Small intestine (tissue), 7 donors: Measurements from ENCODE around the gene PPARA. TPM values are rescaled to one million over a fixed set of nuclear protein-coding genes. Genes with fewer than 3 reads are reported as not detected.
"Not testable (repeated sequence)": the region's sequence is repeated elsewhere in the genome, so short reads cannot be mapped to it uniquely, and the experiment has no call there.

Experiments
- DNase-seq, 2 donors: peaks; one replicate each; pipeline versions ENCODE4 v3.0.0 to v3.0.0-alpha.2; 2013
- FAIRE-seq: peaks from 2 replicates; lab custom pipeline; 2012; peaks lifted over from hg19 to GRCh38; lab: Jason Lieb, UNC
- H3K27ac ChIP-seq, 3 donors: one replicate each; pipeline ENCODE4 v1.5.1; 2013; ENCODE audit warnings: low read length in 2 of 3, mild to moderate bottlenecking in 2 of 3, control low read depth in 1 of 3, inconsistent platforms in 1 of 3, low read depth in 1 of 3, moderate library complexity in 1 of 3
- H3K27me3 ChIP-seq, 3 donors: one replicate each; pipeline ENCODE4 v1.6.1; 2013; ENCODE audit warnings: low read length in 3 of 3, inconsistent platforms in 1 of 3; ENCODE audit not compliant: control insufficient read depth in 3 of 3, insufficient read depth in 3 of 3
- H3K36me3 ChIP-seq, 3 donors: one replicate each; pipeline ENCODE4 v1.6.1; 2013; ENCODE audit warnings: low read length in 3 of 3, inconsistent platforms in 1 of 3, low read depth in 1 of 3, mild to moderate bottlenecking in 1 of 3, moderate library complexity in 1 of 3; ENCODE audit not compliant: control insufficient read depth in 3 of 3, insufficient read depth in 2 of 3
- H3K4me1 ChIP-seq, 3 donors: one replicate each; pipeline ENCODE4 v1.6.1; 2013; ENCODE audit warnings: low read length in 2 of 3, inconsistent platforms in 1 of 3, low read depth in 1 of 3, mild to moderate bottlenecking in 1 of 3, moderate library complexity in 1 of 3; ENCODE audit not compliant: control insufficient read depth in 3 of 3, insufficient read depth in 2 of 3
- H3K4me3 ChIP-seq, 3 donors: one replicate each; pipeline ENCODE4 v1.5.1; 2013; ENCODE audit warnings: low read length in 3 of 3, control low read depth in 1 of 3, inconsistent platforms in 1 of 3, low read depth in 1 of 3, mild to moderate bottlenecking in 1 of 3, moderate library complexity in 1 of 3
- H3K9me3 ChIP-seq, 2 donors: one replicate each; pipeline ENCODE4 v1.6.1; 2013; ENCODE audit warnings: low read depth in 1 of 2, low read length in 1 of 2; ENCODE audit not compliant: control insufficient read depth in 2 of 2, insufficient read depth in 1 of 2
- WGBS, 3 donors: extraction: QIAGEN DNeasy Blood & Tissue Kit; methylation state at CpG; one replicate each; pipeline ENCODE4 v1.1.7; 2013; 5-methylcytosine and 5-hydroxymethylcytosine counted together
- polyA plus RNA-seq, 4 donors: library from polyadenylated mRNA; stranded (reverse) in 3 of 4; unstranded in 1 of 4; fragments of 200-250 nt in 3 of 4; fragments of 120-200 nt in 1 of 4; gene quantifications; one replicate each; pipeline versions ENCODE4 v1.2.1 to v1.2.3, GENCODE V29; 2013
- donor health status: healthy with polysubstance abuse.
- donor health status: control.
- donor health status: control.
- donor health status: Bipolar disorder and iron deficiency.
- donor health status: healthy.

The PPARA gene
- polyA plus RNA-seq, 4 donors: 19.9 to 53.6 (median 23.0) TPM

DNA sequence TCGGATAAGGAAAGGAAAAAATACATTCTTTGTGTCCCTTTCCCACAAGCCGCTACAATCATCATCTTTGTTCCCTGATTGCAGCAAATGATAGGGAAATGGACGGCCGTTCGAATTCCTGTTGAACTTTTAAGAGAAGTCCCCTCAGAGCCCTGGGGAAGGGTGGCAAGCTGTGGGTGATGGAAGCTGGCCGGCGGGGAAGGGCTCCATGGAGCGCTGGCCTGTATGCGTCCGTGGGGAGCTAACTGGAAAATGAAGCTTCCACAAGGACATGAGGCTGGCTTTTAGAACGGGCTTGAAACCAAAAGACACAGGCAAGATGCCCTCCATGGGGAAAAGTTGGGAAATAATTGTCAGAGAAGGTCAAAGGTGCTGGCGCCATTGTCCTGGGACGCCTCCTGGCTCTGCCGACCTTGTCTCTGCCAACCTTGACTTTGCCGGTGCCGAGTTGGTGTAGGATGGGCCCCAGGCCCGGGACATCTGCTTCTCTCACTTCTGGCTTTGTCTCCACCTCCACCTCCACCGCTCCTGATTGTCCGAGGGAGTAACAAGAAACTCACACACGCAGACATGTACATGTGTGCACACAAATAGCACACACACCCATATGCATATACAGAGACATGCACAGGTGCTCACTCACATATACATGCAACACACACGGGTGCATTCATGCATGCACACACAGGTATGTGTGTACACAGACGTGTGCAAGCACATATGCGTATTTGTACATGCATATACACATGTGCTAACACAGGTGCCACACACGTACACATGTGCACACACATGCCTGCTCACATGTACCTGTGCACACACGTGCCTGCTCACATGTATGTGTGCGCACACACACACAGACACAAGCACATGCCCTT is 14.5 kb upstream of the PPARA start:
- no peak for DNase-seq
- 82 to 86% (median 83%) methylated on average over 26 of the region's 26 CpGs for WGBS, 3 donors
- FAIRE-seq: no peak
- no peak overlapping the region for H3K4me3 ChIP-seq
- H3K27ac ChIP-seq: no peak overlapping the region
- no peaks in the 10 kb centered on the region for H3K9me3 ChIP-seq
- H3K27me3 ChIP-seq: no peaks in the 10 kb centered on the region
- no peaks in the 10 kb centered on the region for H3K4me1 ChIP-seq
- no peaks in the 10 kb centered on the region for H3K36me3 ChIP-seq

DNA sequence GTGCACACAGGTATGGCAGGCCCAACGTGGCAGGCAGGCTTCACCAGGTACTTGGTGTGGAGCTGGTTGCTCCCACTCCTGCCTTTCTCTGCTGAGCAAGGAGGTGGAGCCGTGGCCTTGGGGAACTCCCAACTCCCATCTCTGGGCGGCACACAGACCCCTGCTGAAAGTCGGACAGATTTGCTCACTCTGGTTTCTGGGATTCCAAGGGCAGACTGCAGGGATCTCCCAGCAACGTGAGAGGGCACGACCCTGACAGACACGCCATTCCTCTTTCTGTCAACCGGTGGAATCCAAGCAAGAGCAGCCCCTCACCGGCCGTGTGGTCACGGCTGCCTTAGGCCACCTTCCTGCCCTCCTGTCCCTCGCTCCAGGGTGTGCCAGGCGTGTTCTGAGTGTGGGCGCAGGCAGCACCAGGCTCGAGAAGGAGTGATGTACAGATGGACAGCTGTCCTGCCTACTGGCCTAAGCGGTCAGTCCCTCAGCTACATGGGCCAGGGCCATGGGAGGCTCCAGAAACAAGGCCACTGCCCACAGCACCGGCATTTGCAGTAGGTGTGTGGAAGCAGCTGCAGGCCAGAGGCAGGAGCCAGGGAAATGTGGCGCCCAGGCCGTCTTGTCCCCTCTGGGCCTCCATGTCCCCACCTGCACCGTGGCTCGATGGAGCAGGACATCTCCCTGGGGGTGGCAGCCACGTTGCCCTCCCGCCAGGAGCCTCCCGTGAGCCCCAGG is 13.7 kb upstream of the PPARA start:
- FAIRE-seq: no peak
- no peak for DNase-seq
- no peaks in the 10 kb centered on the region for H3K36me3 ChIP-seq
- no peak overlapping the region for H3K4me3 ChIP-seq
- H3K9me3 ChIP-seq: peaks cover 0 to 6% of the 10 kb centered on the region in 2 donors
- no peak overlapping the region for H3K27ac ChIP-seq
- no peaks in the 10 kb centered on the region for H3K27me3 ChIP-seq
- 85 to 87% (median 86%) methylated on average over 24 of the region's 24 CpGs for WGBS, 3 donors
- no peaks in the 10 kb centered on the region for H3K4me1 ChIP-seq

DNA sequence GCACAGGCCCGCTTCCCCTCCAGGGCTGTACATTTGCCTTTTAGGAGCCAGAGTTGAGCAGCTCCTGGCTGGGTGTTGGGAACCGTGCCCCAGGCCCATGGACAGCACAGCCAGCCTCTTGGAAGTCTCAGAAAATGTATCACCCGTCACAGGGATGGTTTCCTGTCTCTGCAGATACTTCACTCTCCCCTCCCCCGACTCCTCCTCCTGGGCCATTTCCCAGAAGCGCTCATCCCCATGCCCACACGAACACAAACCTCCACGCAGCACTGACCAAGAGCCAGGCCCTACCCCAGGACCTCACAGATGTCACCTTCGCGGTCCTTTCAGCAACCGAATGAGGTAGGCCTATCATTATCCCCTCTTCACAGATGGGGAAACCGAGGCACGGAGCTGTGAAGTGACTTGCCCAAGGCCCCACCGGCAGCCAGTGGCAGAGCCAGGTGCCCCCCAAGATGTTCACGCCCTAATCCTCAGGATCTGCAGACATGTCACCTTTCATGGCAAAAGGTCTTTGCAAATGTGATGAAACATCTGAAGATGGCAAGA is 13.0 kb upstream of the PPARA start:
- H3K27ac ChIP-seq: no peak overlapping the region
- WGBS, 3 donors: 81 to 98% (median 86%) methylated on average over 11 to 14 of the region's 14 CpGs
- no peaks in the 10 kb centered on the region for H3K27me3 ChIP-seq
- no peak overlapping the region for H3K4me3 ChIP-seq
- peaks cover 0 to 6% of the 10 kb centered on the region in 2 donors for H3K9me3 ChIP-seq
- FAIRE-seq: no peak
- H3K4me1 ChIP-seq: no peaks in the 10 kb centered on the region
- DNase-seq: no peak
- no peaks in the 10 kb centered on the region for H3K36me3 ChIP-seq

DNA sequence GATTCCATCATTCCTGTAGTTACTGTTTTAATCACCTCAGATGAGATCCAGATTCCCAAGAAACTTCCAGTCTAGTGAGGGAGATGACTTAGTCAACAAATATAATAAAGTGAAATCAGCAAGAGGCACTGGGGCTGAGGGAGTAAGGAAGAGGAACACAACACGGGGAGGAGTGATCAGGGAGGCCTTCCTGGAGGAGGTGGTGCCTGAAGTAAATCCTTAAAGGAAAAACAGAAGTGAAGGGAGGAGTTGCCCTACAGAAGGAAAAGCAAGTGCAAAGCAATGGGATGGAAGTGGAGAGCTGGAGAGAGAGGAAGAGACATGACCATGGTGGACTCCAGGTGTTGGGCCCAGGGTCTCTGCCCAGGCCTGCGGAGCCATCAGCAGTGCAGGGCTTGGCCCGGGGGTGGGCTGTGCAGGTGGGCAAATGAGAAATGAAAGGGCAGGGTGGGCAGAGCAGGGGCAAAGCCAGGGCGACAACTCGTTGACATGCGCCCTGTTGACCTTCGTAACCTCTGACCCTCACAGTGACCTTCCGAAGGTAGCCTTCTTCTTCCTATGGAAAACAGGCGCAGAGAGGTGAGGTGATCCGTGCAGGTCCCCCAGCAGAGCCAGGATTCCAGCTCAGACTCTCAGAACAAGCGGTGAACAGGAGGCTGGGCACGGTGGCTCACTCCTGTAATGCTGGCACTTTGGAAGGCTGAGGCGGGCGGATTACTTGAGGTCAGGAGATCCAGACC is 12.1 kb upstream of the PPARA start:
- H3K27ac ChIP-seq: no peak overlapping the region

DNA sequence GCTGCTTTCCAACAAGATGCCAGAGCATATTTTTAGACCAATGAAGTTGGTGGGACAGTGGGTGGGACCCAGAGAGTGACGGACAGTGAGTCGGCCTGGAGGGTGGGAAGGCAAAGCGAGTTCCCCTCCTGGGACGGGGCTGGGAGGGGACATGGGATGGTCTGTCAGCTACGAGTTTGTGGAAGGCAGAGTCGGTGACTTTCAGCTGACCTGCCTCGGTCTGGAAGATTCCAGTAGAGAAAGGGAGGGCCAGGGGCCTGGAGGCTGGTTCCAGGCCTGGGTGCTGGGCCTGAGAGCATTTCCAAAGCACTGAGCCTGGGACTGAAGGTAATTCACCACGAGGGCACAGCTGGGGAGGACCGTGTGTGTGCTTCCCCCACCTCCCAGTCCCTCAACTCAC is 10.9 kb upstream of the PPARA start:
- not testable (repeated sequence) for H3K36me3 ChIP-seq, H3K9me3 ChIP-seq, DNase-seq, H3K4me3 ChIP-seq, FAIRE-seq, H3K4me1 ChIP-seq, H3K27ac ChIP-seq, H3K27me3 ChIP-seq
- 63 to 84% (median 83%) methylated on average over 9 of the region's 9 CpGs for WGBS, 3 donors

More for the DNA sequence above, 12.1 kb upstream of the PPARA start:
- Histone ChIP-seq H3K27me3 (no peaks in the 10 kb centered on the region), H3K4me1 (no peaks in the 10 kb centered on the region), H3K36me3 (no peaks in the 10 kb centered on the region), H3K4me3 (no peak overlapping the region), H3K9me3 (peaks cover 0 to 6% of the 10 kb centered on the region in 2 donors)
- FAIRE-seq (no peak), DNase-seq (no peak)
- 81 to 89% (median 89%) methylated on average over 13 to 14 of the region's 14 CpGs for WGBS, 3 donors

DNA sequence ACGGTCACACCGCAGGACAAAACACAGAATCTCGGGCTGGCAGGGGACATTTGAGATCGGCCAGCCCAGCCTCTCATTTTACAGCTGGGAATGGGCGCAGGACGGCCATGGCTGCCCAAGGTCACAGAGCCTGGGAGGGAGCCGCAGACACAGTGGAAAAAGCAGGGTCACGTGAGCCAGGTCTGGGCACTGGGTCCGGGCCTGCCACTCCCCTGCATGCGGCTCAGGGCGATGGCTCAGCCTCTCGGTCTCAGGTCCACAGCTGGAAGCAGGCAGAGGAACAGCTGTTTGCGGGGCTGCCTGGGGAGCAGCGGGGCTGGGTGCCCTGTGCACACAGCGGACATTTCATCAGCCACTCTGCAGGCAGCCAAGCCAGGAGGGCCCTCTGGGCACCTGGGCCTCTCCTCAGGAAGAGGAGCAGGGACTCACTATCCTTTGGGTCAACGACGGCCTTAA is 10.4 kb upstream of the PPARA start:
- Histone ChIP-seq H3K4me3 (no peak overlapping the region), H3K9me3 (peaks cover 0 to 6% of the 10 kb centered on the region in 2 donors), H3K36me3 (no peaks in the 10 kb centered on the region), H3K4me1 (no peaks in the 10 kb centered on the region), H3K27ac (peak overlapping the region in 1 of 3 donors; percentile 38), H3K27me3 (no peaks in the 10 kb centered on the region)
- 77 to 83% (median 78%) methylated on average over 17 of the region's 17 CpGs for WGBS, 3 donors
- FAIRE-seq: no peak
- no peak for DNase-seq

DNA sequence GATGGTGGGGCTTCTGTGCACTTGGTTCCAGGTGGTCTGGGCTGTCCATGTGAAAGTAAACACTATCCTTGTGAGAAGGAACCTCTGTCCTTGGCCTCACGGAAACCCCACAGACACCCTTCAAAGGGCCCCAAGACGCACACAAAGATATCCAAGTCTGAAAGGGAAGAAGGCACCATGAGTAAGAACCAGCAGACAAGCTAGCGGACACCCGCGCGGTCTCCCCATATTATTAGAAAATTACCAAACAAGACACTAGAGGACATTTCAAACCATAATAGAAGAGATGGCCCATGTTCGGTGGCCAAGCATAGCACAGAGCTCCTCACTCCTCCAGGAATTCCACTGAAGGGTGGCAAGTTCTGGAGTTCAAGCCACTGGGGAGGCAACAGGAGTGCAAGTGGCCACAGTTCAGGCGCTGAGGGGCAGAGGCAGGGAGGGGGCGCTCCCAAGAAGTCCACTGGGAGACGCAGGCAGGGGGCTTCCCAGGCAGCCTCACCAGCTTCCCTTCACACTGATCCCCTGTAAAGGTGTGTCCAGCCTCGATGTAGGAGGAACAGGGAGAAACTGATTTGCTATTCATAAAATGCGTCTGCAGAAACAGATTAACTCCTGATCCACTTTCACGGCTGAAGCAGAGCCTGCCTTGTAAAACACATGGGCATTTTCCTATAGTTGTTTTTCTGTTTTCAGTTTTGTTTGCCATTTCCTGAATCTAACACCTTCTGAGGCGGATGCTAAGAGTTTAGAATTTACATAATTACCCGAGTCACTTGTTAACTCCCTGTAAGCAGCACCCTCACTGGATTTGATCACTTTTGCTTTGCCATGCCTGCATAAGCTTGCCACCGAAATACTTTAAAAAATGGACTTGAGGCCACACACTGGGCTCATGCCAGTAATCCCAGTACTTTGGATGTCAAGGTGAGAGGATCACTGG is 9.1 kb upstream of the PPARA start:
- Histone ChIP-seq H3K27ac (no peak overlapping the region), H3K27me3 (no peaks in the 10 kb centered on the region), H3K9me3 (peaks cover 0 to 6% of the 10 kb centered on the region in 2 donors), H3K4me1 (no peaks in the 10 kb centered on the region), H3K36me3 (no peaks in the 10 kb centered on the region), H3K4me3 (no peak overlapping the region)
- DNase-seq (no peak), FAIRE-seq (no peak)
- 82 to 85% (median 84%) methylated on average over 16 of the region's 16 CpGs for WGBS, 3 donors
